Colonic mucosa (tissue), 4 donors: ENCODE results near the gene VWA2. TPM values are rescaled to one million over a fixed set of nuclear protein-coding genes. Genes with fewer than 3 reads are reported as not detected.

ENCODE experiments used
- DNase-seq: peaks from one replicate; pipeline ENCODE4 v3.0.0-alpha.2; 2020
- H3K27ac ChIP-seq: fragments of 200-600 bp; one replicate; pipeline ENCODE4 v1.8.0; 2021
- H3K27me3 ChIP-seq: fragments of 200-600 bp; one replicate; pipeline ENCODE4 v1.8.0; 2021
- H3K36me3 ChIP-seq: fragments of 200-600 bp; one replicate; pipeline ENCODE4 v1.8.0; 2021
- H3K4me1 ChIP-seq: fragments of 200-600 bp; one replicate; pipeline ENCODE4 v1.8.0; 2021; ENCODE audit warnings: mild to moderate bottlenecking
- H3K4me3 ChIP-seq: fragments of 200-600 bp; one replicate; pipeline ENCODE4 v1.8.0; 2021
- H3K9ac ChIP-seq, 2 donors: one replicate each; pipeline ENCODE4 v1.7.0; 2013; ENCODE audit warnings: control low read depth in 2 of 2, low read depth in 2 of 2, low read length in 2 of 2
- H3K9me3 ChIP-seq: fragments of 200-600 bp; one replicate; pipeline ENCODE4 v1.8.0; 2021
- intact Hi-C: fragments of 100-400 bp; cut with DNase I; formaldehyde crosslinking; loops from one replicate; pipeline ENCODE4 v1.14.1; 2022
- total RNA-seq, 2 donors: library from RNA; stranded (reverse); fragmentation: NEBNext Ultra II Directional in 1 of 2; extraction: Animal tissue kit (Norgen Biotek cat#: 25700) in 1 of 2; gene quantifications; one replicate each; pipeline ENCODE4 v1.2.1, GENCODE V29; 2021
- TF ChIP-seq, protein P1 (sequence below): fragments of 200-600 bp; IDR thresholded peaks from one replicate; pipeline ENCODE4 v1.8.0; 2022; ENCODE audit warnings: antibody characterized with exemption, mild to moderate bottlenecking
- donor health status: healthy.
- donor health status: DM: no; HTN: no; CAD: no.
- donor health status: DM: no; HTN: no; CAD: no.

VWA2 gene
- total RNA-seq, 2 donors from 2014 or later, result 2.4 to 2.6 TPM

DNA sequence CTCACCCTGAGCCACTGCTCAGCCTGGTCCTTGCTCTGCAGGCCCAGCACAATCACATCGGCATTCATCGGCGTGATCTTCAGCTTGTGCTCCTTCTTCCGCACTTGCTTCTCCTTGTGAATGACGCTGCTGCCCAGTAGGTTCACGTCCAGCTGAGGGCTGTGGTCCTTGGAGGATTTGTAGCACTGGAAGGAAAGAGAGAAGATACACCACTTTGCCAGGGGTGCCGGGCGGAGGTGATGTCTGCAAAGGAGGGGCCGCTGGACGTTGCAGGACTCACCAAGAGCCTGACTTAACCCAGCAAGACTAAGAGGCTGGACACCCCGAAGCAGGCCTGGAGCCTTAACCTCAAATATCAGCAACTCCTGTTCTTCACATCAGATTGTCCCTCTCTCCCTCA is 74.8 kb downstream of the VWA2 start:
- Histone ChIP-seq H3K4me1 (no peaks in the 10 kb centered on the region), H3K27ac (no peak overlapping the region), H3K4me3 (no peak overlapping the region), H3K9me3 (no peaks in the 10 kb centered on the region), H3K36me3 (no peaks in the 10 kb centered on the region), H3K9ac (no peak overlapping the region), H3K27me3 (no peaks in the 10 kb centered on the region)
- no peak for DNase-seq
- TF ChIP-seq, protein P1, sequence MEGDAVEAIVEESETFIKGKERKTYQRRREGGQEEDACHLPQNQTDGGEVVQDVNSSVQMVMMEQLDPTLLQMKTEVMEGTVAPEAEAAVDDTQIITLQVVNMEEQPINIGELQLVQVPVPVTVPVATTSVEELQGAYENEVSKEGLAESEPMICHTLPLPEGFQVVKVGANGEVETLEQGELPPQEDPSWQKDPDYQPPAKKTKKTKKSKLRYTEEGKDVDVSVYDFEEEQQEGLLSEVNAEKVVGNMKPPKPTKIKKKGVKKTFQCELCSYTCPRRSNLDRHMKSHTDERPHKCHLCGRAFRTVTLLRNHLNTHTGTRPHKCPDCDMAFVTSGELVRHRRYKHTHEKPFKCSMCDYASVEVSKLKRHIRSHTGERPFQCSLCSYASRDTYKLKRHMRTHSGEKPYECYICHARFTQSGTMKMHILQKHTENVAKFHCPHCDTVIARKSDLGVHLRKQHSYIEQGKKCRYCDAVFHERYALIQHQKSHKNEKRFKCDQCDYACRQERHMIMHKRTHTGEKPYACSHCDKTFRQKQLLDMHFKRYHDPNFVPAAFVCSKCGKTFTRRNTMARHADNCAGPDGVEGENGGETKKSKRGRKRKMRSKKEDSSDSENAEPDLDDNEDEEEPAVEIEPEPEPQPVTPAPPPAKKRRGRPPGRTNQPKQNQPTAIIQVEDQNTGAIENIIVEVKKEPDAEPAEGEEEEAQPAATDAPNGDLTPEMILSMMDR, result no peak
- intact Hi-C loops, result no loop called here

DNA sequence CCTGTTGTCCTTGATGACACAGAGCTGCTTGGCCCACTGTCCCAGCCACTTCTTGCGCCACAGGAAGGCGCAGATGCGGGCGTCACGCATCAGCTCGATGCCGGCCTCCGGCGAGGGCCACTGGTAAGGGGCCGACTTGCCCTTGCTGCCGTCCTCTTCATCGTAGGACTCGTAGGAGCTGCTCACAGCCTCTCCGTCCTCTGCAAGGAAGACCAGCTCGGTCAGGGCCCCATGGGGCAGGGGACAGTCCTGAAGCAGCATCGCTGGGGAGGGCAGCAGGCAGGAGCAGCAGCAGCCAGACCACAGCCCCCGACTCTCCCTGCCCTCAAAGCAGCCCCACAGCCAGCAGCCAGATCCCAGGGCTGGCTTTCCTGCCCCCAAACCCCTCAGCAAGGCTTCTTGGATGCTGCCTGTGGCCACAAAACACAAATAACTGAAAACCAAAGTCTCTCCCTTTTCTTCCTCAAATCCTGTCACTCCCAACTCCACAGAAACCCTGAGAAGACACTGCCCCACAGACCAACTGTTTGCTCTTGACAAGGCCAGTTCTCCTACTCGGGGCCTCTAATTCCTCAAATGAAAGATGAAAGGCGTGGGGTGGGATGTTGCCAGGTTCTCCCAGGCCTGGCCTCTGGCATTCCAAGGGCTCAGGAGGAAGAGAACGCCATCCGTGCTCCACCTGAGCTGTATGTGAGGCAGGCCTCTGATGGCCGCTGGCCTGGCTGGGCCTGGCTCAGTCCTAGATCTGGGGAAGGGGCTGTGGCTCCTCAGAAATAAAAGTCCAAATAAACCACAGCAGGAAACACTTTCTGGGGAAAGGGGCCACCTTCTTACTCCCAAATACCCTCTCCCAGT is 76.7 kb downstream of the VWA2 start:
- Histone ChIP-seq H3K9ac (no peak overlapping the region), H3K4me1 (no peaks in the 10 kb centered on the region), H3K4me3 (no peak overlapping the region), H3K36me3 (no peaks in the 10 kb centered on the region), H3K27me3 (no peaks in the 10 kb centered on the region), H3K9me3 (no peaks in the 10 kb centered on the region), H3K27ac (no peak overlapping the region)
- DNase-seq, result no peak
- TF ChIP-seq, protein P1, result no peak
- intact Hi-C loops, result no loop called here

DNA sequence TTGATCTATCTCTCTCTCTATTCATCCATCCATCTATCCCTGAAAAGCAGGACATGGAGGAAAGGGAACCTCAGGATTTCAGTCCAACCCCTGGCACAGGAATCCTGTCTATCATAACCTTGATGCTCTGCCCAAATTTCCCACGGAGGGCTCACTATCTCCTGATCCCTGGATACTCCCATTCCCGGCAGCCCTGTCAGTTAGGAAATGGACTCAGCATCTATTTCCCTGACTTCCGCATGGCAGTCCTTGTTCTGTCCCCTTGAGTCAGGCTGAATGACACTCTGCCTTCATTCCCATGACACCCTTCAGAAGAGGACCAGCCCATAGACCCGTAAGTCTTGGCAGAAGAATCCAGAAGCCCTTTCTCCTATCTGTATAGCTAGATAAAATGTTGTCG is 77.7 kb downstream of the VWA2 start:
- Histone ChIP-seq H3K27ac (no peak overlapping the region), H3K9me3 (no peaks in the 10 kb centered on the region), H3K4me3 (no peak overlapping the region), H3K9ac (no peak overlapping the region), H3K4me1 (no peaks in the 10 kb centered on the region), H3K27me3 (no peaks in the 10 kb centered on the region), H3K36me3 (no peaks in the 10 kb centered on the region)
- intact Hi-C loops, result no loop called here
- DNase-seq, result no peak
- TF ChIP-seq, protein P1, result no peak

DNA sequence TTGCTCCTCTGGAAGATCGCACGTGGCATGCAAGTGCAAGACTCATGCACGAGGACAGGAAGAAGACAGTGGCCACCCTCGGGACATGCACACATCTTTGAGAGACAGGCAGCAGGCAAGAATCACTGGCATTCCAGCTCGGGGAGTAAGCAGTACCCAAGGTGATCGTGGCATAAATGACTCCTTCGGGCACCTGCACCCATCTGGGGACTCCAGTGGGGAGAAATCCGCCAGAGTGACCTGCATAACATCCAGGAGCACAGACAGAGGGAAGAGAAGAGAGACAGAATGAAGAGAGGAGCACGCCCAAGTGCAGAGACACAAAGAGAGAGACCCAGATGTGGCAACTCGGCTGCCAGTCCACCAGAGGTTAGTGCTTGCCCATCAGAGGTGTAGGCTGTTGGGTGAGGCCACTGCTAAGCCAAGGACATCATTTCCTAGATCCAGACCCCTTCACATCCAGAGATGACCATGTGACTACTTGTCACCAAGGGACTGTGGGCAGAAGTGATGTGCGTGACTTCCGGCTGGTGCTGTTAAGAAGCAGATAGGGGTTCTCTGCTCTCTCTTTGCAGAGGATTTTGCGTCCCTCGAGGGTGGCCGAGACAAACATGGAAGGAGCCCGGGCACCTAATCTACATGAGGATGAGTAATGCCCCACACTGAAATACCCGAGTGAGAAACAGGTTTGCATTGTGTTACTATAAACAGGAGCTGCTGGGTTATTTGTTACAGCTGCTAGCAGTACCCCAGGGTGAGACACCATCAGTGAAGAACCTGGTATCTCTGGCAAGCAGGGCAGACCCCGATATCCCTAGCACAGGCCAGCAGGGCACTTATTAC is 80.6 kb downstream of the VWA2 start:
- no peaks in the 10 kb centered on the region for H3K9me3 ChIP-seq
- no peak for DNase-seq
- no peak overlapping the region for H3K4me3 ChIP-seq
- no peaks in the 10 kb centered on the region for H3K27me3 ChIP-seq
- TF ChIP-seq, protein P1, result no peak
- intact Hi-C loops, result no loop called here
- H3K4me1 ChIP-seq, result no peaks in the 10 kb centered on the region
- H3K36me3 ChIP-seq, result no peaks in the 10 kb centered on the region
- no peak overlapping the region for H3K9ac ChIP-seq
- no peak overlapping the region for H3K27ac ChIP-seq

DNA sequence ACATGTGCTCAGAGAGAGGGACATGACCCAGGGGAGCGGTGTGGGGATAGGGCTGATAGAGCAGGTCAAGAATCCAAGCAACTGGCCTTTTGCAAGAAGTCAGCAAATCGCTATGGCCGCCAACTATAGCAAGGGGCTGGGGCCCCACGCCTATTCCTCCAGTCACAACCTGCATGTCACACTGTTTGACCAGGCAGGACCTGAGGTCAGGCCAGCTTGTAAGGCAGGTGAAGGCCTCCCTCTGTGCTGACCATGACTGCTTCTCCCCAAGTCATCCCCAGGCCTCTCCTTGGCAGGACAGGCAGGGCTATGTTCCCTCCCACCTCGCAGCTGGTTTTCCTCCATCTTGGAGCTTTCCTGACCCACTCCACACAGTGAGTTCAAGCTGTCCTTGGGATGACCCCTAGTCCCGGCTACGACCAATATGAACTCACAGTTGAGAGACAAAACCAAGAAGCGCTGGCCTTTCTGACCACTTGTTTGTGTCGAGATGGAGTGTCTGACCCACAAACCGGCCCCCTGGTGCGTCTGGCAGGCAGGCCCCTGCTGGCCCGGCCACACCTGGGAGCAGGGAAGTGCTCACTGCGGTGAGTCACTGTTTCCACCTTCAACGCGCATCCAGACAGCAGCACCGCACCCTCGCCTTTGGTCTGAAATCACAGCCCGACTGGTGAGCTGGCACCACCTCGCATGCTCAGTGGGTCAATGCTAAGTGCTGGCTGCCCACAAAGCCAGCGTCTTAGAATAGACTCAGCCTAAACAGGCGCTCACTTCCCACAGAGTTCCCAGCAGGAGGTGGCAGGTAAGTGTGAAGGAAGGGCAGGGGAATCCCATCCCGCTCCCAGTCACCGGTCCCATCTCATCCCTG is 81.4 kb downstream of the VWA2 start:
- Histone ChIP-seq H3K9me3 (no peaks in the 10 kb centered on the region), H3K4me1 (no peaks in the 10 kb centered on the region), H3K27ac (no peak overlapping the region), H3K4me3 (no peak overlapping the region), H3K27me3 (no peaks in the 10 kb centered on the region), H3K9ac (no peak overlapping the region), H3K36me3 (no peaks in the 10 kb centered on the region)
- TF ChIP-seq, protein P1, result no peak
- intact Hi-C loops, result no loop called here
- DNase-seq, result no peak
